SK-N-SH treated with all-trans-retinoic acid at 6 μM for 48 hours (cell line): ENCODE data around the gene TNFRSF21.

Experiments
- ZNF565 ChIP-seq: fragments of 450-650 bp; formaldehyde crosslinking; conservative IDR thresholded peaks from 2 replicates; pipeline ENCODE4 v1.5.0; 2020; ENCODE audit warnings: low read depth, mild to moderate bottlenecking, moderate library complexity
- TF ChIP-seq, protein P1 (sequence below): fragments of 250-450 bp; sonication (Bioruptor Pico); IDR thresholded peaks from 2 replicates; pipeline ENCODE4 v1.8.0; 2020; ENCODE audit warnings: mild to moderate bottlenecking, moderate library complexity, borderline replicate concordance

DNA sequence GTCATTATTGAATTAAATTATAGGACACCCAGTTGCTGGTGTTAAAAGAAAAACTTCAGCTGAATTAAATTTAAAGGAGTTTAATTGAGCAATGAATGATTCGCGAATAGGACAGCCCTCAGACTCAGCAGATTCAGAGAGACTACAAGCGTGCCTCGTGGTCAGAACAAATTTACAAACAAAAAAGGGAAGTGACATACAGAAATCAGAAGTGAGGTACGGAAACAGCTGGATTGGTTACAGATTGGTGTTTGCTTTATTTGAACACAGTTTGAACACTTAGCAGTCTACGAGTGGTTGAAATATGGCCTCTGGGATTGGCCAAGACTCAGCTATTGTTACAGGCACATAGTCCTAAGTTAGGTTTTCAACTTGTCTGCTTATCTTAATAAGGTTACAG, 25.8 kb upstream of the TNFRSF21 start:
- TF ChIP-seq, protein P1, sequence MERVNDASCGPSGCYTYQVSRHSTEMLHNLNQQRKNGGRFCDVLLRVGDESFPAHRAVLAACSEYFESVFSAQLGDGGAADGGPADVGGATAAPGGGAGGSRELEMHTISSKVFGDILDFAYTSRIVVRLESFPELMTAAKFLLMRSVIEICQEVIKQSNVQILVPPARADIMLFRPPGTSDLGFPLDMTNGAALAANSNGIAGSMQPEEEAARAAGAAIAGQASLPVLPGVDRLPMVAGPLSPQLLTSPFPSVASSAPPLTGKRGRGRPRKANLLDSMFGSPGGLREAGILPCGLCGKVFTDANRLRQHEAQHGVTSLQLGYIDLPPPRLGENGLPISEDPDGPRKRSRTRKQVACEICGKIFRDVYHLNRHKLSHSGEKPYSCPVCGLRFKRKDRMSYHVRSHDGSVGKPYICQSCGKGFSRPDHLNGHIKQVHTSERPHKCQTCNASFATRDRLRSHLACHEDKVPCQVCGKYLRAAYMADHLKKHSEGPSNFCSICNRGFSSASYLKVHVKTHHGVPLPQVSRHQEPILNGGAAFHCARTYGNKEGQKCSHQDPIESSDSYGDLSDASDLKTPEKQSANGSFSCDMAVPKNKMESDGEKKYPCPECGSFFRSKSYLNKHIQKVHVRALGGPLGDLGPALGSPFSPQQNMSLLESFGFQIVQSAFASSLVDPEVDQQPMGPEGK (CRISPR knock-in tag) = no peak
- TF ChIP-seq ZNF565 (CRISPR knock-in tag) = no peak
